Measurements from ENCODE around the gene MED26. TPM values are rescaled to one million over a fixed set of nuclear protein-coding genes. Genes with fewer than 3 reads are reported as not detected.
A peak's percentile ranks its signal among the peaks of the same experiment; 100 is the strongest.

MED26 gene
- total and polyA plus RNA-seq, 10 of the 15 experiments (the other 5 are each of a cell fraction or from before 2014, with no cell fraction given), result 1.1 to 21.4 (median 9.7) TPM

DNA sequence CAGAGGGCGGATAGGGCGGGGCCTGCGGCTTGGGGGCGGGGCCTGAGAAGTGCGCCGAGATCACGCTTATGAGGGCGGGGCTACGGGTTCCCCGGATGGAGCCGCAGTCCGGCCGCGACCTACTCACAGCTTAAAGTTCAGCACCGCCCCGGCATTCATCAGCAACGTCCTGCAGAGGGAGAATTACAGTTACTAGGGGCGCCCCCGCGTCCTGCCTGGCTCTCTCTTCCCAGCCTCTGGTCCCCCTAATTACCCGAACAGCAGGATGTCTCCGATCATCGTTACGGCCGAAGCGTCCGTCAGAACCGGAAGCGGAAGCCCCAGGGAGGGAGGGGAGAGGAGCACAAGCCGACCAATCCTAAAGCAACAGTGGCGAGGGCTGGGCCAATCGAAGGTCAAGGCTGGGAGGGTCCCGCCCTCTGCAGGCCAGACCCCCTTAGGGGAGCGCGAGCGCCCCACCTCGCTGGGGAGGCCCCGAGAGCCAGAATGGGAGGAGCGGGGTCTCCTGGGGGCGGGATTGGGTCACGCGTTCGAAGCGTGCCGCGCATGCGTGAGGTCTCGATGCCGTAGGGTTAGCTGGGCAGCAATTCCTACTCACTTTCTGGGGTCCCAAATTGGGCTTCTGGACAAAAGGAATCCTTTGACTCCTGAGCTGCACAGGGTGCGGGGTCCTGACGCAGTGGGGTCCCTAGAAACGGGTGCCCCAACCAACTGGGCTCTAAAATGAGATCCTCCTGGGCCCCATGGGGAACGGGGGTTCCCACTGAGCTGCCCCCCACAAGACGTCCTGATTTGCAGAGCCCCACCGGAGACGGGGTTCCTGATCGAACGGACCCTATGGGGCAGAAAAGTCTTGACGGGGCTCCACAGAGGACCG, 32.1 kb upstream of the MED26 start, which contains the start of gene SMIM7 (continued):
- TF ChIP-seq, protein P1, sequence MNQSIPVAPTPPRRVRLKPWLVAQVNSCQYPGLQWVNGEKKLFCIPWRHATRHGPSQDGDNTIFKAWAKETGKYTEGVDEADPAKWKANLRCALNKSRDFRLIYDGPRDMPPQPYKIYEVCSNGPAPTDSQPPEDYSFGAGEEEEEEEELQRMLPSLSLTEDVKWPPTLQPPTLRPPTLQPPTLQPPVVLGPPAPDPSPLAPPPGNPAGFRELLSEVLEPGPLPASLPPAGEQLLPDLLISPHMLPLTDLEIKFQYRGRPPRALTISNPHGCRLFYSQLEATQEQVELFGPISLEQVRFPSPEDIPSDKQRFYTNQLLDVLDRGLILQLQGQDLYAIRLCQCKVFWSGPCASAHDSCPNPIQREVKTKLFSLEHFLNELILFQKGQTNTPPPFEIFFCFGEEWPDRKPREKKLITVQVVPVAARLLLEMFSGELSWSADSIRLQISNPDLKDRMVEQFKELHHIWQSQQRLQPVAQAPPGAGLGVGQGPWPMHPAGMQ (IDR thresholded peaks at IDR 0.05; ENCODE audit: borderline replicate concordance), result no peak
- TF ChIP-seq NR2F1 (conservative IDR thresholded peaks at IDR 0.05), result 0 out of 2 replicates have a peak, but pooled peaks have one; percentile 34
- no peak for TF ChIP-seq CHD4 (IDR thresholded peaks at IDR 0.05)
- no peak for TF ChIP-seq HDAC2 (IDR thresholded peaks at IDR 0.05)
- TF ChIP-seq, protein P2, sequence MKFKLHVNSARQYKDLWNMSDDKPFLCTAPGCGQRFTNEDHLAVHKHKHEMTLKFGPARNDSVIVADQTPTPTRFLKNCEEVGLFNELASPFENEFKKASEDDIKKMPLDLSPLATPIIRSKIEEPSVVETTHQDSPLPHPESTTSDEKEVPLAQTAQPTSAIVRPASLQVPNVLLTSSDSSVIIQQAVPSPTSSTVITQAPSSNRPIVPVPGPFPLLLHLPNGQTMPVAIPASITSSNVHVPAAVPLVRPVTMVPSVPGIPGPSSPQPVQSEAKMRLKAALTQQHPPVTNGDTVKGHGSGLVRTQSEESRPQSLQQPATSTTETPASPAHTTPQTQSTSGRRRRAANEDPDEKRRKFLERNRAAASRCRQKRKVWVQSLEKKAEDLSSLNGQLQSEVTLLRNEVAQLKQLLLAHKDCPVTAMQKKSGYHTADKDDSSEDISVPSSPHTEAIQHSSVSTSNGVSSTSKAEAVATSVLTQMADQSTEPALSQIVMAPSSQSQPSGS (IDR thresholded peaks at IDR 0.05; ENCODE audit: low read length), result no peak
- TF ChIP-seq, protein P3, sequence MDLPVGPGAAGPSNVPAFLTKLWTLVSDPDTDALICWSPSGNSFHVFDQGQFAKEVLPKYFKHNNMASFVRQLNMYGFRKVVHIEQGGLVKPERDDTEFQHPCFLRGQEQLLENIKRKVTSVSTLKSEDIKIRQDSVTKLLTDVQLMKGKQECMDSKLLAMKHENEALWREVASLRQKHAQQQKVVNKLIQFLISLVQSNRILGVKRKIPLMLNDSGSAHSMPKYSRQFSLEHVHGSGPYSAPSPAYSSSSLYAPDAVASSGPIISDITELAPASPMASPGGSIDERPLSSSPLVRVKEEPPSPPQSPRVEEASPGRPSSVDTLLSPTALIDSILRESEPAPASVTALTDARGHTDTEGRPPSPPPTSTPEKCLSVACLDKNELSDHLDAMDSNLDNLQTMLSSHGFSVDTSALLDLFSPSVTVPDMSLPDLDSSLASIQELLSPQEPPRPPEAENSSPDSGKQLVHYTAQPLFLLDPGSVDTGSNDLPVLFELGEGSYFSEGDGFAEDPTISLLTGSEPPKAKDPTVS (IDR thresholded peaks at IDR 0.05; ENCODE audit: low read depth, low read length), result no peak
- TF ChIP-seq GABPA (IDR thresholded peaks at IDR 0.05; ENCODE audit: low read depth), result peak; percentile 96
- no peak for TF ChIP-seq WRNIP1 (IDR thresholded peaks at IDR 0.05; ENCODE audit: borderline replicate concordance, low read depth, low read length)
- TF ChIP-seq CBX5 (IDR thresholded peaks at IDR 0.05; ENCODE audit: low read depth), result no peak
- TF ChIP-seq SRF (IDR thresholded peaks at IDR 0.05; ENCODE audit: low read depth in 2 of 2, low read length in 2 of 2), result peak in 1 of 2 experiments; percentile 25; a peak in 1 of 4 replicates
- TF ChIP-seq BCL11A (IDR thresholded peaks at IDR 0.05; ENCODE audit: low read depth, low read length), result 0 out of 2 replicates have a peak, but pooled peaks have one; percentile 18
- no peak for TF ChIP-seq SUZ12 (IDR thresholded peaks at IDR 0.05; ENCODE audit: unreplicated experiment)
- no peak for TF ChIP-seq ZSCAN29 (IDR thresholded peaks at IDR 0.05)
- TF ChIP-seq, protein P4, sequence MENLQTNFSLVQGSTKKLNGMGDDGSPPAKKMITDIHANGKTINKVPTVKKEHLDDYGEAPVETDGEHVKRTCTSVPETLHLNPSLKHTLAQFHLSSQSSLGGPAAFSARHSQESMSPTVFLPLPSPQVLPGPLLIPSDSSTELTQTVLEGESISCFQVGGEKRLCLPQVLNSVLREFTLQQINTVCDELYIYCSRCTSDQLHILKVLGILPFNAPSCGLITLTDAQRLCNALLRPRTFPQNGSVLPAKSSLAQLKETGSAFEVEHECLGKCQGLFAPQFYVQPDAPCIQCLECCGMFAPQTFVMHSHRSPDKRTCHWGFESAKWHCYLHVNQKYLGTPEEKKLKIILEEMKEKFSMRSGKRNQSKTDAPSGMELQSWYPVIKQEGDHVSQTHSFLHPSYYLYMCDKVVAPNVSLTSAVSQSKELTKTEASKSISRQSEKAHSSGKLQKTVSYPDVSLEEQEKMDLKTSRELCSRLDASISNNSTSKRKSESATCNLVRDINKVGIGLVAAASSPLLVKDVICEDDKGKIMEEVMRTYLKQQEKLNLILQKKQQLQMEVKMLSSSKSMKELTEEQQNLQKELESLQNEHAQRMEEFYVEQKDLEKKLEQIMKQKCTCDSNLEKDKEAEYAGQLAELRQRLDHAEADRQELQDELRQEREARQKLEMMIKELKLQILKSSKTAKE (IDR thresholded peaks at IDR 0.05; ENCODE audit: low read depth, poor library complexity, severe bottlenecking), result no peak
- TF ChIP-seq SMAD1 (IDR thresholded peaks at IDR 0.05; ENCODE audit: low read depth, partially characterized antibody), result peak; percentile 58
- TF ChIP-seq MEF2B (IDR thresholded peaks at IDR 0.05; ENCODE audit: partially characterized antibody, poor library complexity, severe bottlenecking), result peak; percentile 62
- TF ChIP-seq POLR2AphosphoS2 (IDR thresholded peaks at IDR 0.05; ENCODE audit: low read depth, low read length), result peak; percentile 79
- TF ChIP-seq RAD51 (IDR thresholded peaks at IDR 0.05), result no peak
- no peak for TF ChIP-seq RBBP5 (conservative IDR thresholded peaks at IDR 0.05)

All from GM12878 (cell line).